ENCODE measurements around the gene LYST. TPM values are rescaled to one million over a fixed set of nuclear protein-coding genes. Genes with fewer than 3 reads are reported as not detected.

Gene LYST
- total and polyA plus RNA-seq, 2 of the 4 experiments (the other 2 are of a cell fraction): 2.2 to 7.2 TPM

- DNase-seq (peak; percentile 90), ATAC-seq (ENCODE audit: low read depth) (peak; percentile 97)
- Histone ChIP-seq H3K27me3 (ENCODE audit: control insufficient read depth, insufficient read depth, low read length) (no peaks in the 10 kb centered on the region), H3K9me3 (ENCODE audit: control insufficient read depth, insufficient read depth, low read length) (no peaks in the 10 kb centered on the region), H3K56ac (ENCODE audit: extremely low read depth, insufficient read depth, low read length) (peak overlapping the region; percentile 48; the same call in 1 of the 2 replicates), H4K8ac (ENCODE audit: low read depth in 2 of 2, low read length in 2 of 2) (peak overlapping the region in 1 of 2 experiments; percentile 85; a peak in 2 of 4 replicates), H3K14ac (replicated peaks; ENCODE audit: low read depth, low read length) (peak overlapping the region; percentile 81; the same call in 1 of the 2 replicates), H3K4me2 (ENCODE audit: low read depth, low read length) (peak overlapping the region; percentile 30; the same call in 1 of the 2 replicates), H4K20me1 (ENCODE audit: insufficient read depth, low read length) (no peaks in the 10 kb centered on the region), H3K4me1 (ENCODE audit: control insufficient read depth, insufficient read depth, low read length) (peaks cover 6% of the 10 kb centered on the region), H3K9me1 (ENCODE audit: insufficient read depth, low read length) (peaks cover 3% of the 10 kb centered on the region; the same call in 1 of the 2 replicates), H4K91ac (ENCODE audit: insufficient read depth, low read depth, low read length) (peak overlapping the region; percentile 53), H2AFZ (replicated peaks; ENCODE audit: low read length, poor library complexity) (peak overlapping the region; percentile 58), H3K9ac (ENCODE audit: low read depth, low read length) (no peak overlapping the region), H3K23ac (ENCODE audit: low read depth, low read length) (0 out of 2 replicates have a peak overlapping the region, but pooled peaks have one; percentile 55), H3K79me1 (ENCODE audit: low read depth in 1 of 2, low read length in 2 of 2) (peaks cover 0 to 3% of the 10 kb centered on the region in 2 experiments; a peak in 1 of 4 replicates), H2BK120ac (ENCODE audit: low read depth, low read length) (peak overlapping the region; percentile 92), H3K36me3 (ENCODE audit: control insufficient read depth, insufficient read depth, low read length) (no peaks in the 10 kb centered on the region), H4K5ac (ENCODE audit: low read depth, low read length) (no peak overlapping the region), H3K4me3 (ENCODE audit: insufficient read depth, low read depth, low read length) (no peak overlapping the region), H3K27ac (ENCODE audit: insufficient read depth, low read length) (peak overlapping the region; percentile 83; the same call in 1 of the 2 replicates), H3K4ac (ENCODE audit: low read depth, low read length) (peak overlapping the region; percentile 68), H2BK15ac (ENCODE audit: low read depth, low read length) (peak overlapping the region; percentile 74; the same call in 2 of the 3 replicates), H2AK5ac (ENCODE audit: low read depth, low read length) (peak overlapping the region; percentile 77; the same call in 1 of the 2 replicates), H2AK9ac (replicated peaks; ENCODE audit: low read depth, low read length, poor library complexity) (peak overlapping the region; percentile 58), H3K18ac (ENCODE audit: low read depth, low read length) (peak overlapping the region; percentile 7; the same call in 1 of the 2 replicates), H2BK20ac (ENCODE audit: low read depth, low read length) (peak overlapping the region; percentile 93), H2BK5ac (ENCODE audit: low read depth, low read length, poor library complexity, severe bottlenecking) (peak overlapping the region; percentile 80)
- no TSS peak for BruUV-seq (replicated peaks)
- dilution Hi-C loops (cut with HindIII; ENCODE audit: low sequenced_read_pairs, unreplicated experiment) (no loop called here), in situ Hi-C loops (cut with MboI; ENCODE audit: low sequenced_read_pairs) (no loop called here), intact Hi-C loops (cut with micrococcal nuclease) (no loop called here)
- ChIA-PET CTCF (interaction anchor here (0.6 to 2.8 kb wide), 9 partner anchors 16 to 1217 kb away, joined by 3 to 14 read pairs (median 3); no protein-coding TSS in a partner anchor), POLR2A (ENCODE audit: unreplicated experiment) (no interaction called here)
- no CpG with 5 or more reads among the region's 3 CpGs for WGBS, 2 experiments (ENCODE audit: extremely low coverage in 2 of 2, insufficient read length in 1 of 2)
- TF ChIP-seq BHLHE40 (IDR thresholded peaks at IDR 0.05; ENCODE audit: low read depth, low read length) (no peak), FOS (IDR thresholded peaks at IDR 0.05; ENCODE audit: low read depth, low read length) (peak; percentile 63; the same call in 1 of the 2 replicates), MAZ (IDR thresholded peaks at IDR 0.05; ENCODE audit: borderline replicate concordance, low read depth, low read length) (no peak), CHD1 (IDR thresholded peaks at IDR 0.05; ENCODE audit: low read depth, low read length) (no peak), RAD21 (IDR thresholded peaks at IDR 0.05; ENCODE audit: low read length) (no peak), RCOR1 (IDR thresholded peaks at IDR 0.05; ENCODE audit: insufficient replicate concordance, low read length) (no peak), RFX5 (IDR thresholded peaks at IDR 0.05; ENCODE audit: low read depth, low read length) (no peak), NFE2L2 (IDR thresholded peaks at IDR 0.05; ENCODE audit: low read depth, low read length) (no peak), CTCF (conservative IDR thresholded peaks at IDR 0.05; ENCODE audit: low read depth, low read length) (peak; percentile 21; the same call in 1 of the 2 replicates), MXI1 (IDR thresholded peaks at IDR 0.05; ENCODE audit: borderline replicate concordance, low read depth, low read length) (no peak), CEBPB (IDR thresholded peaks at IDR 0.05; ENCODE audit: low read depth, low read length) (peak; percentile 53), SMC3 (IDR thresholded peaks at IDR 0.05; ENCODE audit: low read depth, low read length) (no peak)
- TF ChIP-seq, protein P1, sequence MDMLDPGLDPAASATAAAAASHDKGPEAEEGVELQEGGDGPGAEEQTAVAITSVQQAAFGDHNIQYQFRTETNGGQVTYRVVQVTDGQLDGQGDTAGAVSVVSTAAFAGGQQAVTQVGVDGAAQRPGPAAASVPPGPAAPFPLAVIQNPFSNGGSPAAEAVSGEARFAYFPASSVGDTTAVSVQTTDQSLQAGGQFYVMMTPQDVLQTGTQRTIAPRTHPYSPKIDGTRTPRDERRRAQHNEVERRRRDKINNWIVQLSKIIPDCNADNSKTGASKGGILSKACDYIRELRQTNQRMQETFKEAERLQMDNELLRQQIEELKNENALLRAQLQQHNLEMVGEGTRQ (IDR thresholded peaks at IDR 0.05; ENCODE audit: low read depth, low read length): no peak
- TF ChIP-seq, protein P2, sequence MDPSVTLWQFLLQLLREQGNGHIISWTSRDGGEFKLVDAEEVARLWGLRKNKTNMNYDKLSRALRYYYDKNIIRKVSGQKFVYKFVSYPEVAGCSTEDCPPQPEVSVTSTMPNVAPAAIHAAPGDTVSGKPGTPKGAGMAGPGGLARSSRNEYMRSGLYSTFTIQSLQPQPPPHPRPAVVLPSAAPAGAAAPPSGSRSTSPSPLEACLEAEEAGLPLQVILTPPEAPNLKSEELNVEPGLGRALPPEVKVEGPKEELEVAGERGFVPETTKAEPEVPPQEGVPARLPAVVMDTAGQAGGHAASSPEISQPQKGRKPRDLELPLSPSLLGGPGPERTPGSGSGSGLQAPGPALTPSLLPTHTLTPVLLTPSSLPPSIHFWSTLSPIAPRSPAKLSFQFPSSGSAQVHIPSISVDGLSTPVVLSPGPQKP (IDR thresholded peaks at IDR 0.05; ENCODE audit: borderline replicate concordance, low read depth, low read length): no peak
Observed at GRCh38 chr1:235821361-235821981, 45.2 kb downstream of the LYST start.

Data from IMR-90 (cell line).